ENCODE measurements around the gene L3MBTL4.

L3MBTL4 gene

DNA sequence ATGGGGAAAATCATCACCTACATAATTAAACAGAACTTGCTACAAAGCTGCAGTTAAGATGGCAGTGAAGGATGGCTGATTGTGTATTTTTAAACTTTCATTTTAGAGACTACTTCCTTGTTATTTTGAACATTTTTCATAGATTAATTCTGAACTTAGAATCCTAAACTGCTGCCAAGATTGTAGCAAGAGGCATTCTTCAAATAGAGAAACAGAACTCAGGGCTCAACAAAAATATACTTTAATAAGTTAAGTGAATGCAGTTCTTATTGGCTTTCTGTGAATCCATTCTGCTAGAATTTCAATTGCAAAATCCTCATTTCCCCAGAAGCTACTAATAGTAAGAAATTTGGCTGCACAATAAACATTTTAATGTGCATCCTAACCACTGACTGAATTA lies 160.3 kb downstream of the L3MBTL4 start:
- TF ChIP-seq CTCF (conservative IDR thresholded peaks at IDR 0.05; ENCODE audit: control insufficient read depth, insufficient read depth, low read depth, low read length): no peak
- DNase-seq (ENCODE audit: low read depth): no peak
- no peak overlapping the region for H3K4me3 ChIP-seq (ENCODE audit: control insufficient read depth, low read depth, low read length)

DNA sequence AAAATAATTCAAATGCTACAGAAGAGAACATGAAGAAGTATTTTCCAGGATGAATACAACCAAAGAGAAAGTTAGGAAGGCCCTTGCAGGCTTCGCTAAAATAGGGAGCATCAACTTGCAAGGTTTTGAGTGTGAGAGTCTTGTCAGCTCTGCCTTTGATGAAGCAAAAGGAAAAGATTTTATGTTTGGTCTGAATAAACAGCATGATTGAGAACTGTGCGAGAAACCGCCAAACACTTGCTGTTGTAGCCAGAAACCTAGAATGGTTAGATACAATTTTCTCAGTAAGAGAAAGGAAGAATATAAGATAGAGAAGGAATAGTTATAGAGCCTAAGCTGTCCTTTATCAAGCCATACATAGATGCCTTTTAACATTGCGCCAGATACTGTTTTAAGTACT lies 163.6 kb downstream of the L3MBTL4 start:
- no peak for DNase-seq (ENCODE audit: low read depth)
- TF ChIP-seq CTCF (conservative IDR thresholded peaks at IDR 0.05; ENCODE audit: control insufficient read depth, insufficient read depth, low read depth, low read length): no peak
- no peak overlapping the region for H3K4me3 ChIP-seq (ENCODE audit: control insufficient read depth, low read depth, low read length)

DNA sequence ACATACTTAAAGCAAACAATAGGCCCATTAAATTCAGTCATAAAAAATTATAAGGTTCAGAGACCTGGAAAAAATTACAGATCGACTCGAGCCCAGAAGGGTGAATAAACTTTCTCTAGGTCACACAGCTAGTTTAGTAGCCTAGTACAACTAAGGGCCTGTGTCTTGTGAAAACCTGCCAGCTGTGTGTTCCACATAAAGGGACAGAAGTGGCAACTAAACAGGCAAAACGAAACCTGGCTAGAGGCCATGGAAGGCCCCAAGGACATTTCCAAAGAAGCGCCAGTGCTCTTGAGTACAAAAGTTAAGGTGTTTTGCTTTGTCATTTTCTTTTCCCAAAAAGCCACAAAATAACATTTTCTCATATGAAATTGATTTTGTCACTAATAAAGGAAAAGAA lies 164.9 kb downstream of the L3MBTL4 start:
- DNase-seq (ENCODE audit: low read depth): no peak
- TF ChIP-seq CTCF (conservative IDR thresholded peaks at IDR 0.05; ENCODE audit: control insufficient read depth, insufficient read depth, low read depth, low read length): no peak
- no peak overlapping the region for H3K4me3 ChIP-seq (ENCODE audit: control insufficient read depth, low read depth, low read length)

DNA sequence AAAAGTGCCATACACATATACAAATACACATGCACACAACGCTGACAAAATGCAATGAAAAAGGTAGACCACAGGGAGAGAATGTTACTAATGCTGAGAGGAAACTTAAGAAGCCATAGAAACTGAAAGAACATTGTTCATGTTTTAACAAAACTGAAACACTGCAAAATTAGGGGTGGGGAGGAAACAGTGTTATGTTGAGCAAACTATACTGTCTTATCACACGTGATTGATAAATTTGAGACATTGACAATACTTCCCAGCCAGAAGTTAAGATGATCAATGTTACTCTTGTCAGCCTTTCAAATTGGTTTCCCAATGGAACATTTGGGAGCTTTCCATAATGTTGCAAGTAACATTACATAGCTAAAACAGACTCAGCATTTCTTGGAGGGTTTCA lies 165.5 kb downstream of the L3MBTL4 start:
- no peak for TF ChIP-seq CTCF (conservative IDR thresholded peaks at IDR 0.05; ENCODE audit: control insufficient read depth, insufficient read depth, low read depth, low read length)
- DNase-seq (ENCODE audit: low read depth): no peak
- no peak overlapping the region for H3K4me3 ChIP-seq (ENCODE audit: control insufficient read depth, low read depth, low read length)

DNA sequence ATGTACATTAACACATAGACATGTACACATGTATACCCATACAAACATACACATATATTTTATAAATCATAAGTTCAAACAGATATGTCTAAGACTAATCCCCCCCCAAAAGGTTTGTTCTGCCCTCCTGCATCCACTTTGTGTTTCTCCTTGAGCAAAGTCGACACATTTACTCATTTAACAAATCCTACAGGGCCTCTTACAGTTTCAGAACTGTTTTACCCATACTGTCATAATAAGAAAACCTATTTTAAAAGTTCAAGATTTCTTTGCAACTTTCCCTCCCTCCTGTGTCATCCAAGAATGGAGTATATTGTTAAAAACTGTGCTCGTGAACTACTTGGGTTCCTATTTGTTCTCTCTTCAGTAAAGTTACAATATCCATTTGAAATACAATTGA lies 166.7 kb downstream of the L3MBTL4 start:
- no peak for TF ChIP-seq CTCF (conservative IDR thresholded peaks at IDR 0.05; ENCODE audit: control insufficient read depth, insufficient read depth, low read depth, low read length)
- no peak for DNase-seq (ENCODE audit: low read depth)
- no peak overlapping the region for H3K4me3 ChIP-seq (ENCODE audit: control insufficient read depth, low read depth, low read length)

GRCh38 chr18:6242004-6242403 lies 172.7 kb downstream of the L3MBTL4 start:
- no peak for DNase-seq (ENCODE audit: low read depth)
- no peak for TF ChIP-seq CTCF (conservative IDR thresholded peaks at IDR 0.05; ENCODE audit: control insufficient read depth, insufficient read depth, low read depth, low read length)
- no peak overlapping the region for H3K4me3 ChIP-seq (ENCODE audit: control insufficient read depth, low read depth, low read length)

DNA sequence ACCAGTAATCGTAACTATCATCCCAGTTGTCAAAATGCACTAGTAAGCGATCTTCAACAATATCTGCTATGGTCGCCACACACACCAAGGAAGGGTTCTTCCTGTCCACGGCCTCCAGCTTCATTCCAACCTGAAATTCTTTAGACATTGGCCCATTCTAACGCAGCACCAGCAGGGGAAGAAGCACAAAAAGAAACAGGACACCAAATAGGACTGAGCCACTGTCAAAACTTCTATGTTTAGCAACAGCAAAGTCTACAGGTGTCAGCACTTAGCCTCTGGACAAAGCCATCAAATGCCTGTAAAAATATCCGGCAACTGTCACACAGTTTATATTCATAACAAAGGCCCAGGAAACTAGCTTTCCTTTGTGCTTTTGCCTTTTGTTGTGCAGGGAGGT lies 175.0 kb downstream of the L3MBTL4 start:
- no peak for DNase-seq (ENCODE audit: low read depth)
- no peak overlapping the region for H3K4me3 ChIP-seq (ENCODE audit: control insufficient read depth, low read depth, low read length)
- no peak for TF ChIP-seq CTCF (conservative IDR thresholded peaks at IDR 0.05; ENCODE audit: control insufficient read depth, insufficient read depth, low read depth, low read length)

Measured in fibroblast of mammary gland (primary cell).